ACHN (cell line): ENCODE data around the gene AGER.
"Not testable (repeated sequence)": the region's sequence is repeated elsewhere in the genome, so short reads cannot be mapped to it uniquely, and the experiment has no call there.

Experiments used
- DNase-seq: peaks from one replicate; pipeline ENCODE4 v3.0.0-alpha.2; 2015
- in situ Hi-C: cut with HindIII; loops from 2 replicates; pipeline ENCODE4 v1.10.0; 2017; ENCODE audit warnings: low sequenced_read_pairs, low pct_ligation_motif_present, low pct_unique_long_range_greater_than_20kb

AGER gene

DNA sequence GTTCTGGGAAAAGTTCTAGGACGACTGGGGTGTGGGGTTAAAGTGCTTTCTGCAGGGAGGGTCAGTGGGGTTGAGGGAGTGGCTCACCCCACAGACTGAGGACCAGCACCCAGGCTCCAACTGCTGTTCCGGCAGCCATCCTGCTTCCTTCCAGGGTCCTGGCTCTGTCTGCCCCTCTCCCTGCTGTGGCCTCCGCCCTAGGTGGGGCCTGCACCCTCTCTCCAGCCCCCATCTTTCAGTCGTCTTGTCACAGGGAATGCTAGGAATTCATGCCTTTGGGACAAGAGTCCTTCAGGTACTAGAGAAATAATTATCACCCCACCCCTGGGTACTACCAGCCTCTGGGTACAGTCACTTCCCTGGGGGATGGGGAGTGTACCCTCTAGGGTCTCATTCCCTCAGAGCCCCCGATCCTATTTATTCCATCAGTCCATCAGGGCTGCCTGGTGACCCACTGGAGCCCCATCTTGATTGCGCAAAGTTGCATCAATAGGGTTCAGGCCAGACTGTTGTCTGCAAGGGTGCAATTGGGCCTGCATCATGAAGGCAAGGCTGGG, at the start of gene AGER:
AGER (minus strand) TSS at position 170 of the 557 bp plus-strand sequence; CDS start at position 139, 31 bp downstream.
- DNase-seq, result no peak
- in situ Hi-C loops, result no loop called here

DNA sequence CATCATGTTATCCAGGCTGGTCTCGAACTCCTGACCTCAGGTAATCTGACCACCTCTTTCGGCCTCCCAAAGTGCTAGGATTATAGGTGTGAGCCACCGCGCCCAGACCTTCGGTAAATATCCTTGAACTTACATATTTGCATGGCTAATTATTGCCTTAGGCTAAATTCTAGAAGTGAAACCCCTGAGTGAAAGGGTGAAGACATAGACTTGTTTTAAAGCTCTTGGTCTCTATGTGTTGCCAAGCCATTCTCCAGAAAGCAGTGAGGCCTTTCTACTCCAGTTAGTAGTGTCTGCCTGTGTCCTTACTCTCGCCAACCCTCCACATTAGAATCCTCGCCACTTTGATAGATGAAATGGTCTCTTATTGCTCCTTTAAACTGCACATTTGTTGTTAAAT, 42.4 kb upstream of the AGER start:
- in situ Hi-C loops, result no loop called here
- no peak for DNase-seq

DNA sequence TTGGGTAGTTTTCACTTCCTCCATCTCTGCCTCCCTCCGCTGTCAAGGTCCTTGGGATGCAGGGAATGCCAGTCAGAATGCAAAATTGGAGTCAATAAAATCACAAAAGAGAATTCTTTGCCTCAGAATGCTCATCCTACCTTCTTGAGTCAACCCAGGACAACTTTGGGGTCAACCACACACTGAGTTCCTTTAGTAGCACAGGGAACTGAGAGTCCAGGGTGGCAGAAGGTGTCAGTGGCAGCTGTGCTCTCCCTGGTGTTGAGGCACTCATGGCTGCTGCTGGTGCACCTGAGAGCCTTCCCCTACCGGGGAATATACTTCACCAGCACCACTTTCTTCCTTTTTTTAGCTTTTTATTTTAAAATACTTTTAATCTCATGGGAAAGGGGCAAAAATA, 40.6 kb upstream of the AGER start:
- DNase-seq, result no peak
- in situ Hi-C loops, result no loop called here

DNA sequence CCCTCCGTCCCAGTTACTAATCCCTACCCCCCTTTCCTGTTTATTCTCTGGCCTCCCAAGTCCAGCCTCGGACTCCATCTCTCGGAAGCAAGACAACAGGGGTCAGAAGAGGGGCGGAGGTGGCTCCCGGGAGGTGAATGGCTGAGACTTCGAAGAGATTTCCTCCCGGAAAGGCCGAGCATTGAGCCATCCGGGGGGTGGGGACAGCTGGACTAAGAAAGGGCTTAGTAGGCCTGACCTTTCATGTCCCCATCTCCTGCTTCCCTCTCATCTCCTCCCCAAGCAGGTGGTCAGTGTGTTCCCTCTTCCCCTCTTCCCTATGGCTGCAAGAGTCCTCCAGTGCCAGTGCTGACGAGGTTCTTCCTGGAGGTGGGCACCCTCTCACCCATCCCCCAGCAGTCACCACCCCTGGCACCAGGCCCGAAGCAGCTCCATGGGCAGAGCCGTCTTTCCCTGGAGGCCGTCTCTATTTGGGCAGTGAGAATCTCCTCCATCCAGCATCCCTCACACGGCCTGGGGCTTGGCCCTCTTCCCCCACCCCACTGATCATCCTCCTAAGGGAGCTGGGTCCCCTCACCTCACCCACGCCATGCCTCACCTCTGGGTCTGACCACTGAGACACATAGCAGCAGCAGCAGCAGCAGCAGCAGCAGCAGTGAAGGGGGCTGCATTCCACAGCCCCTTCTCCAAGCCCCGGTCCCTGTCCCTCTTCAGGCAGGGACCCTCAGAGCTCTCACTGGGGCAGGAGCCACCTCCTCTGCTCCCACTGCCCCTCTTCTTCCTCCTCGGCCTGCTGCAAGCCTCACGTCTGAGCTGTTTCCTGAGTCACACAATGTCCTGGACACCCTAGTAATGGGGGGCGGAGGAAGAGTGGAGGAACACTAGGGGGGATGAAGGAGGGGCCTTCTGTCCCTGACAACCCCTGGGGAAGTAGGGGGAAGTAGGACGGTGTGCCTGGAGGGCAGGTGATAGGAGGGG, 39.5 kb upstream of the AGER start, which contains the start of gene NOTCH4:
NOTCH4 (minus strand) TSS at position 810 of the 978 bp plus-strand sequence; CDS start at position 671, 139 bp downstream.
- in situ Hi-C loops, result no loop called here
- DNase-seq, result no peak

DNA sequence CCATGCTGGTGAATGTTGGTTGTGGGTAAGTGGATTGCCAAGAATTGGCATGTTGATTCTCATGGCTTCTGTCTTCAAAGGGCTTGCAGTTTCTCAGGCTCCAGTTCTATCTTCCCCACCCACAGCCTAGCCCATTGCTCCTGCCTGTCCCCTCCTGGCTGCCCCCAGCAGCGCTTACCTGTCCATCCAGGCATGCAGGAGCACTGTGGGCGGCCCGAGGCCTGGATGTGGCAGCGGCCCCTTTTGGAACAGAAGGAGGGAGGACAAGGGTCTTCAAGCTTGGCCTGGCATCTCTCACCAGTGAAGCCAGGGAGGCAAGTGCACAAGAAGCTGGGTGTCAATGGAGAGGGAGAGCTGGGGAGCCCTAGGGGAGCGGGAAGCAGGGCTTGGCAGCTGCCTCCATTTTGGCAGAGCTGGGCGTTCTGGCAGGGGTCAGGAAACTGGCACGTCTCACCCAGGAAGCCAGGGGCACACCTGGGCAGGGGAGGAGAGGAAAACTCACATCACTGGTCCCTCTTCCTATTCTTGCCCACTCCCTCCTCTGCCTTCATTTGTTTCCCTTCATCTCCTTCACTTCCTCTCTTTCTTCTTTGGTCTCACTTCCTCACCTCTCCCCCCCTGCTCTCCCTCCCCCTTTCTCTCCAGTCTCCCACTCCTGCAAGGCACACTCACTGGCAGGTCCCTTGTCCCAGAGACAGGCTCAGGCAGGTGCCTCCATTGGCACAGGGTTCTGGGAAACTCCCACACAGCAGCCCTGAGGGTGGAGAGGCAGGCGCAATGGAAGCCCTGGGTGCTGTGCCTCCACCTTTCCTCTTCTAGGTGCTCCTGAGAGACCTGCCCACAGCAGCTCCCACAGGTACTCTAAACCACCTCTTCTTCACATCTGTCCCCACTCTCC, 38.5 kb upstream of the AGER start:
- DNase-seq, result no peak
- in situ Hi-C loops, result no loop called here

DNA sequence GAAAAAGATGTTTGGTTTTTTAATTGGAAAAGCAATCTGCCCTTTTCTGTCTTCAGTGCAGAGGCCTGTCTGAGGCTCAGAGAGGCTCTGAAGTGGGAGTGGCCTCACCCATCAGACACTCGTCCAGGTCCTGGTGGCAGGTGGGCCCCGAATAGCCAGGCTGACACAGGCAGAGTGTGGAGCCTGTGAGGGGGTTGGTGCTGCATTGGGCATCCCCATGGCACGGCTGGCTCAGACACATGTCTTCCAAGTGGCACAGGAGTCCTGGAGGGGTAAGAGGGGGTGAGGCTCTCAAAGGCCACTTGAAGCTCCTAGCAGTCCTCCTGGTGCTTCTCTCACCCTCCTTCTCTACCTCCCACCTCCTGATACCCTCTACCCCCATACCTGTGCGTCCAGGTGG, 36.0 kb upstream of the AGER start:
- DNase-seq, result no peak
- in situ Hi-C loops, result no loop called here

DNA sequence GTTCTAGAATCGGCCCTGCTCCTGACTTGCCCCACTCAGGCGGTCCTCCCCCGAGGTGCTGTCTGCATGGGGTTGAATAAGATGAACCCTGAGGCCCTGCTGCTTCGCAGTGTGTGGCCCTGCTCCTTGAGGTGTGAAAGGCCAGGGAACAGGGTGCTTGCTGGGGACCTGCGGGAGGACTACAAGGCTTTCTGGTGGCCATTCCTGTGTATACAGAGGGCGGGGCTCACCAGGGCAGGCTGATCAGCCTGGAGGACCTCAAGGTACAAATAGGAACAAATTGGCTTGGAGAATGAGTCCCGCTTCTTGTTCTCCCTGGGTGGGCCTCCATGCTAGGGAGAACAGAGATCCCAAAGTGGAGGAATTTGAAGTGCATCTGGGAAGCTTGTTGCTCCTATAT, 34.1 kb upstream of the AGER start:
- DNase-seq, result no peak
- in situ Hi-C loops, result no loop called here

DNA sequence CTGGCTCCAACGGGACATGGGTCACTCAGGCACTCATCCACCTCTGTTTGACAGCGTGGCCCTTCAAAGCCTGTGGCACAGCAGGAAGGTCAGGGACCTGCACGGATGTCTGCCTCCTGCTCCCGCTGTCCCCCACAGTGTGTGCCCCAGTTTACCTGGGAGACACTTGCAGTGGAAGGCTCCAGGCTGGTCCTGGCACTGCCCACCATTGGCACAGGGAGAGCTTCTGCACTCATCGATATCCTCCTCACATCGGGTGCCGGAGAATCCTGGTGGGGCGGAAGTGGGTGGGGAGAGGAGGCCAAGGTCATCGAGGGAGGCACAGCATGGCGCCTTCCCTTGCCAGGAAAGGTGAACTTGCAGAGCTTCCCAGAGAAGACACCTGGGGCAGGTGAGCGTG, 32.9 kb upstream of the AGER start:
- in situ Hi-C loops, result no loop called here
- no peak for DNase-seq

DNA sequence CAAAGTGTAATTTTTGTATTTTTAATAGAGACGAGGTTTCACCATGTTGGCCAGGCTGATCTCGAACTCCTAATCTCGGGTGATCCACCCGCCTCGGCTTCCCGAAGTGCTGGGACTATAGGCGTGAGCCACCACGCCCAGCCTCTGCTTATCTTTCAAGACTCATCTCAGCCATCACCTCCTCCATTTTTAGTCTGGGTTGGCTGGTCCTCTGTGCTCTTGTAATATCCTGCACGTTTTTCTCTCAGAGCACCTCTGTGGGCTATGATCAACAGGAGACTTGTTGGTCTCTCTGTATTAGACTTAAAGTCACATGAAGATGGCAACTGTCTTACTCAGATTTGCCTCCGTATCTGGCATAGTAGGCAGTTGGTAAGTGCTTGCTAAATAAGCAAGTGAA, 32.2 kb upstream of the AGER start:
- DNase-seq, result no peak
- in situ Hi-C loops, result no loop called here

DNA sequence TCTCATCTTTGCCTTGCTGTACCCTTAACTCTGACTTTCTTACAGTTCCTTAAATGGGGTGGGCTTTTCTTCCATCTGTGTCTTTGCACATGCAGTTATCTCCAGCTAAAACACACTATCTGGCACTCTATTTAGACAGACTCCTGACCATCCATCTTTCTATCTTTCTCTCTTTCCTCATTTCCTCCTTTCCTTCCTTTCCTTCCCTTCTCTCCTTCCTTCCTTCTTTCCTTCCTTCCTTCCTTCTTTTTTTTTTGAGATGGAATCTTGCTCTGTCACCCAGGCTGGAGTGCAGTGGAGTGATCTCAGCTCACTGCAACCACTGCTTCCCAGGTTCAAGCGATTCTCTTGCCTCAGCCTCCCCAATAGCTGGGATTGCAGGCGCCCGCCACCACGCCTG, 31.6 kb upstream of the AGER start:
- in situ Hi-C loops, result no loop called here
- DNase-seq, result no peak

DNA sequence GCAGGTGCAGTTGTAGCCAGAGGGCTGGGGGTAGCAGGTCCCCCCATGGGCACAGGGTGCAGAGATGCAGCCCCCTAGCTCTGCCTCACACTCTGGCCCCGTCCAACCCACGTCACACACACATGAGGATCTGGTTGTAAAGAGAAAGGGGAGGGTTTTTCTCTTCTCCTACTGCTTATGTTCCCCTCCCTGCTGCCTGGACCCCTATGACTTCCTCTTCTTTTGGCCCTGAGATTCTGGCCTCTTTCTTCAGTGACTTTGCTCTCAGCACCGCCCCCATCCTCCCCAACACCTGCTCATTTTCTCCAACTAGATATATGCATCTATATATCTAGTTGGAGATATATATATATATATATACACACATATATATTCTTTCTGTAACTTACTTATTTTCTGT, 30.1 kb upstream of the AGER start:
- in situ Hi-C loops, result no loop called here
- no peak for DNase-seq

DNA sequence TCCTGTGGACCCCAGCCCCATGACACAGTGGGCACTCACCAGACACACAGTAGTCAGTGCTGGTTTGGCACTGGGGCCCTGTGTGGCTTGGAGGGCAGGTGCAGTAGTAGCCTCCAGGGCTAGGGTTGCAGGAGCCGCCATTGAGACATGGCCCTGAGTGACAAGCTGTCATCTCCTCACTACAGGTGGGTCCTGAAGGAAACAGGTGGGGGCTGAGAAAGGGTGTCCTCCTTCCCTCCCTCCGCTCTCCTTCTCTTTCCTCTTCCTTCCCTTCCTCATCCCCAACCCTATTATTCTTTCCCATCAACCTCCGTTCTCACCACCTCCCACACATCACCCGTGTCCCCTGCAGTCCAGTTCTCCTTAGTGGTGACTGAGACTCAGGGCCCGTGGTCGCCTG, 29.6 kb upstream of the AGER start:
- no peak for DNase-seq
- in situ Hi-C loops, result no loop called here

DNA sequence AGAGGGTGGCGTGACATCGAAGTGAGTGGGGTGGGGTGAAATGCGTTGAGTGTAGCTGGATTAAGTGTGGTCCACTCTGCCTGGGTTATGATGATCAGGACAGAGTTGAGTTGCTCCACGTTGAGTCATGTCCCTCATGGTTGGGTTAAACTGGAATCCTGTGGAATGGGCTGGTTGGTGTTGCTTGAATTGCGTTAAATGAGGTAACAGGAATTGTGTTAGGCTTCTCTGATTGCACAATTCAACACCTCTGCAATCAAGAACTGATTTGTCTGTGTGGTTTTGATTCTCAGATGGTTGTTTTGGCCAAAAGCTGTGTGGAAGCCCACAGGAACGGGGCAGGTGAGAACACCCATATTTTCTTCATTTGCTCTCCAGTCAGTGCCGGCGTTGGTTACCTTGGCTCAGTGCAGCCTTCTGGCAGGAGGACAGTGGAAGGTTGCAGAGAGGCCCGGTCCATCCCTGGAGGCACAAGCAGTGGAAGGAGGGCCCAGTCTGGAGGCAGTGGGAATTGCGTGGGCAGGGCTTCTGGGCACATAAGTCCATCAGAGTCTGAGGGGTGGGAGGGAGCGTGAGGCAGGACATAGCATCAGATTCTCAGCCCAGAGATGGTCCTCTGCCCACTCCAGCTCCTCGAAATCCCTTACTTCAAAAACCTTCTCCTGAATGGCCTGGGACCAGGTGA, 28.2 kb upstream of the AGER start:
- DNase-seq, result no peak
- in situ Hi-C loops, result no loop called here

DNA sequence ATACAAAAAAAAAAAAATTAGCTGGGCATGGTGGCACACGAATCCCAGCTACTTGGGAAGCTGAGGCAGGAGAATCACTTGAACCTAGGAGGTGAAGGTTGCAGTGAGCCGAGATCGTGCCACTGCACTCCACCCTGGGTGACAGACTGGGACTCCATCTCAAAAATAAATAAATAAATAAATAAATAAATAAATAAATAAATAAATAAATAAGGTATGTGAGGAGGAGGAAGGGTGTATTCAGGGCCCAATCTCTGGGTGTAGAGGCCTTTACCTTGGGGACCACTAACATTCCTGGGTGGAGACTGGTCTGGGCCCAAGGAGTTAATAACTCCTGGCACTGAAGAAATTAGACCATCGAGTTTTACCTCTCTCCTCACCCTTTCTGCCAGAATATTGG, 27.4 kb upstream of the AGER start:
- in situ Hi-C loops, DNase-seq: not testable (repeated sequence)

DNA sequence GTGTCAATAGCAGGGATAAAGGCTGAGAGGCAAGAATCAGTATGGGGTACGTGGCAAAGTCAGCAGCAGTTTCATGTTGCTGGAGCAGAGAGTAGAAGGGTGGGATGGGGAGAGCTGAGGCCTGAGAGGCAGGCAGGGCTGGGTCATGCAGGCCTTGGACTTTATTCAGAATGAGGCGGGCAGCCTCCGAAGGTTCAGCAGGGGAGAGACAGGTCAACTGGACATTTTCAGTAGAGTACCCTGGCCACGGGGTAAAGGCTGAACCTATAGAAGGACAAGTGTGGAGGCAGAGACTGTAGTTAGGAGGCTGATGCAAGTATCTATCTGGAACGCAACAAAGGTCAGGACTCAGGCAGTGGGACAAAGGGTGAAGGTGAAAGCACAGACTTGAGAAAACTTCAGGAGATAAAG, 26.1 kb upstream of the AGER start:
- in situ Hi-C loops, result no loop called here
- DNase-seq, result no peak

DNA sequence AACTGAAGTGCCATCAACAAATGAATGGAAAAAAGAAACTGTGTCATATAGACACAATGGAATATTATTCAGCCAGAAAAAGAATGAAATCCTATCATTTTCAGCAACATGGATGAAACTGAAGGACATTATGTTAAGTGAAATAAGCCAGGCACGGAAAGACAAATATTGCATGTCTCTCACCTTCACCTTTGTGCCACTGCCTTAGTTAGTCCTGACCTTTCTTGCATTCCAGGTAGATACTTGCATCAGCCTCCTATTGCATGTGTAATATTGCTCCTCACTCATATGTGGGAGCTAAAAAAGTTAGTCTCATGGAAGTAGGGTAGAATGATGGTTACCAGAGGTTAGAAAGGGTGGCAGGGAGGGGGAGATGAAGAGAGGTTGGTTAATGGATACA, 24.9 kb upstream of the AGER start:
- no peak for DNase-seq
- in situ Hi-C loops, result no loop called here

DNA sequence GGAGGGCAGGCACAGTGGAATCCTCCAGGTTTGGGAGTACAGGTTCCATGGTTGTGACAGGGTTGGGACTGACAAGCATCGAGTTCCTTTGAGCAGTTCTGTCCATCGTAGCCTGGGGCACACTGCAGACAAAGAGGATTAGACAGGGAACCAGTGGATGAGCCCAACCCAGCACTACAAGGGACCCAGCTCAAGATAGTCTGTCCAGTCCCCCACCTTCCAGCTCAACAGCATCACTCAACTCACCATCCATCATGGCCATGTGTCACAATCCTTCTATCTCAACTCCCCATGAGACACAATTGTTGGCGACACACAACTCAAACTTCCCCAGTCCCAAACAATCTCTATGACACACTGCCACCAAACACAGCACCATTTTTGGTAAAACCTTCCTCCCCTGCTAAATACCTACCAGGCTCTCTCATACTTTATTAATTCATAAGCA, 20.2 kb upstream of the AGER start:
- no peak for DNase-seq
- in situ Hi-C loops, result no loop called here

DNA sequence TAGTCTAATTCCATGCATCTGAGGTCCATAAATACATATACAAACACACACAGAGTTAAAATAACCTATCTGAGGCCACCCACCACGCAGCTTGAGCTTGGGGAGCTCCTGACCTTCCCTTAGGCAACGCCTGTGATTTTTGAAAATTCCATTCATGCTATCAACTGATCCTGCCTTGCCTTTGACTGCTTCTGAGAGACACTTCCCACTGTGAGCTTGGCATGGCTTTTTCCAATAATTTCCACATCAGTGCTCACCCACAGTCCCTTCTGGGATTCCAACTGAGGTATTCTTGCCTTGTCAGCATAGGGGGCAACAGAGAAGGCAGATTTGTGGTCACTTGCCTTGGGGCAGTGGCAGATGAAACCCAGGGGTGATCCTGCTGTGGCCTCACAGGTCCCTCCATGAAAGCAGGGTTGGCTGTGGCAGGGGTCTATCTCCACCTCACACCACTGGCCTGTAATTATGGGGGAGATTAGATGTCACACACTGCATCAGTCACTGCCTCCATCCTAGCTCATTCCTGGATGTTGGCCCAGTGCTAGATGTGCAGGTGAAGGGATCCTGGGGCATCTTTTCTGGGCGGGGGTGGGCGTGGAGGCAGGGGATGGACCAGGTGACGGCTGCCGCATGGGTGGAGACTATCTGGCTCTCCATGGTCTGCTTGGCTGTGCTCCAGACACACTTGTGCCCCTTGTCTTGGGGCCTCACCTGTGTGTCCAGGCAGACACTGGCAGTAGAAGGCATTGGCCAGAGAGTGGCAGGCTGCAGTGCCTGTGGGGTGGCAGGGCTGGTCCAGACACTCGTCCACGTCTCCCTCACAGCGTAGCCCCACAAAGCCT, 19.6 kb upstream of the AGER start:
- in situ Hi-C loops, result no loop called here
- DNase-seq, result no peak
